ENCODE data around the gene SLC26A1.
A peak's percentile ranks its signal among the peaks of the same experiment; 100 is the strongest.

Gene SLC26A1

GRCh38 chr4:1012034-1012739 lies 19.0 kb upstream of the SLC26A1 start:
- DNase-seq: peak; percentile 39

- no peak for DNase-seq
Observed at GRCh38 chr4:1011666-1012033, 18.4 kb upstream of the SLC26A1 start.

DNA sequence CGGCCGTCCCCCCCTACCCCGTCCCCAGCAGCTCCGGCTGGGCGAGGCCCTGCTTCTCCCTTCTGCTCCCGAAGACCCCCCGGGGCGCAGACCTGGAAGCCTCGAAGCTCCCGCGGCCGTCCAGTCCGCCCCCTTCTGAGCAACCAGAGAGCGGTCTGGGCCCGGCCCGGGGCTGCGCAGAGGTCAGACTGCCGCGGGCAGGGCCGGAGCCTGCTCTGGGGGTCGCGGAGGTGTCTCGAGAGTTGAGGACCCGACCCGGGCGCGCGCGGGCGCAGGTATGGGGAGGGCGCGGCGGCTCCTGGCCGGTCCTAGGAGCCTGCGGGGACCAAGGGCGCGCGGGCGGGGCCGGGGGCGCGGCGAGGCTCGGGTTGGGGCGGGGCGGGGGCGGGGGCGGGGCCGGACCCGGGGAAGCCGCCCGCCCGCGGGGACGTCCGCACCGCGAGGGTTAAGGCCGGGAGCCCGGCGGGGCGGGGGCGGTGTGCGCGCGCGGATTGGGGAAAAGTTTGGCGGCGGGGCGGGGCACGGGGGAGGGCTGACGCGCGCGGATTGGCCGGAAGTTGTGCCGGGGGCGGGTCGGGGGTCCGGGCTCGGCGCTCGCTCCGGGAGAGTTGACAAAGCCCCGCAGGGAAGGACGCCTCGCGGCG lies 17.9 kb upstream of the SLC26A1 start, which contains the start of gene FGFRL1:
FGFRL1 (plus strand) TSS at position 605 of the 644 bp plus-strand sequence. CDS start 860 bp downstream, outside the sequence.
- peak; percentile 88 for DNase-seq

GRCh38 chr4:1010395-1011021 lies 17.3 kb upstream of the SLC26A1 start:
- DNase-seq: peak; percentile 83

DNA sequence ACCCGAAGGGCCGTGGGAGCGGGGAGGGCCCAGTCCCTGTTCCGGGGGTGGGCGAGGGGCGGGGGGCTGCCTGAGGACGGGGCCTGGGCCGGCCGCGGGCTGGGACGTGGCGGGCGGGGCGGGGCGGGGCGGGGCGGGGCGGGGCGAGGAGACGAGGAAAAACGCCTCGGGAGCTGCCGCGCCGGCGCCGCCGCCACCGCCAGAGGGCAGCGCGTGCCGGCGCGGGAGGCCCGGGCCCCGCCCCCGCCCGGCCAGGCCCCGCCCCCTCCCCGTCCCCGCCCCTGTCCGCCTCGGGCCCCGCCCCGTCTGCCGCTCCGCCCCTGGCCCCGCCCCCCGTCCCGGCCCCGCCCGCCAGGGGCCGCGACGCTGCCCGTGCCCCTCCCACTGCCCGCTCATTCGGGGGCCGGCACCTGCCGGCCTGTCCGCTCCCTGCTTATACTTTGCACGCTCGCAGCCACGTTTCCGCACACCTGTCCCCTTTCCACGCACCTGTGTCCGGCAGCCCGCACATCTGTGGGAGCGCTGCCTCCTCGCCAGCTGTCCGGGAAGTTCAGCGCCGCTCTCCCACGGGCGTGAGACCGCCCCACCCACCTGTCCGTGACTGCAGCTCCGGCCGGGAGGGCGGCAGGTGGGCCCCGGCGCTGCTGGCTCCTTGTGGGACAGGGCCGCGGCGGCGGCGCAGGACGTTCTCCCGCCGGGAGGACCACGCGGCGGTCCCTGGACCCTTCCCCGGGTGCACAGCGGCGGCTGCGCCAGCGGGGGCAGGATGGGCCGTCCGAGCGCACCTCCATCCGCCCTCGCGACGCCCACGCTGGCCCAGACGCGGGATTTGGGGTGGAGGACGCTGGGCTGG lies 16.6 kb upstream of the SLC26A1 start:
- DNase-seq: peak; percentile 56

GRCh38 chr4:1008840-1009541 lies 15.8 kb upstream of the SLC26A1 start:
- DNase-seq: peak; percentile 16

DNA sequence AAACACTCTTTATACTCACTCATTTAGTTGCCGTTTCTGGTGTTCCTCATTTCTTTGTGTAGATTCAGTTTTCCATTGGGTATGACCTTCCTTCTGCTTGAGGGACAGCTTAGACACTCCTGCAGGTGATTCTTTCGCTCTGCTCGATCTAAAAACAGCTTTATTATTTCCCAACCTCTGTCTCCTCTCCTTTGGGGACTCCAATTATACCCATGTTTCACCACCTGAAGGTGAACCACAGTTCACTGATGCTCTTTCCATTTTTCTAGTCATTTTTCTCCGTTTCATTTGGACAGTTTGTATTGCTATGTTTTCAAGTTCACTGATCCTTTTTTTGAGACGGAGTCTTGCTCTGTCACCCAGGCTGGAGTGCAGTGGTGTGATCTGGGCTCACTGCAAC lies 13.7 kb upstream of the SLC26A1 start:
- no peak for DNase-seq

DNA sequence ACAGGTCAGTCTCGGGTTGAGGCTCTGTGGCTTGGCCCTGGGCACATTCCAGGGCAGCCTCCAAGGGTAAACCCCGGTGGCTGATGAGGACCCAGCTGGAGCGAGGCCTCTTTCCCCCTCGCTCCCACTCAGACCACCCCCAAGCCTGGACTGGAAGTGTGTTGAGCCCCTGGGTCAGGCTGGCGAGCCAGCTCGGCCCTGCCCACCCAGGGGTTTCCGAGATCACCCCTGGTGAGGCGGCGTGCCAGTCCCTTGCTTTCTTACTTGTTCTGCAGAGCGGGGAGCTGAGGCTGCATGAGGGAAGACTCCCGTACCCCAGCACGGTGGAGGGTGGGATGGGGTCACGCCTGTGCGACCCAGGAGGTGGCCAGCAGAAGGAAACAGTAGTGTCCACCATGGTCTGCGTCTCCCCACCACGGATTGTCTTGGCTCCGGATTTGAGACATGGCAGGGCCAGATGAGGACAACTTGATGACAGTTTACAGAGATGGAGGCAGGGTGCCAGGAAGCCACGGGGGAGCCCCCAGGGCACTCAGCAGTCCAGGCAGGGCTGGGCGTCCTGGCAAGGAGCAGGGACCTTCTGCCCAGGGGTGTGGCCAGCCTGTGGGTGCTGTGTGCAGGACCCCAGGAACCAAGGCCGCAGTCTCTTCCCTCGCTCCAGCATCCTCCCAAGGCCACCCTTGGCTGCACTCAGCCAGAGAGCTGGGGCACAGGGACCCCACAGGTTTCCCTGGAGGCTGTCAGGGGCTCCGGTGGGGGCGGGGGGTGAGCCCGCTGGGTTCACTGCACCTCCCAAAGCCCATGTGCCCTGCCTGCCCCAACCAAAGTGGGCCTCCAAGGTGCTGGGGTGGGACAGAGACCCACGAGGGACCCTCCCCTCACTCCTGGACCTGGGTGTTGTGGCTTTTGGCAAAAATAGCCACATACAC lies 11.6 kb upstream of the SLC26A1 start:
- no peak for DNase-seq

DNA sequence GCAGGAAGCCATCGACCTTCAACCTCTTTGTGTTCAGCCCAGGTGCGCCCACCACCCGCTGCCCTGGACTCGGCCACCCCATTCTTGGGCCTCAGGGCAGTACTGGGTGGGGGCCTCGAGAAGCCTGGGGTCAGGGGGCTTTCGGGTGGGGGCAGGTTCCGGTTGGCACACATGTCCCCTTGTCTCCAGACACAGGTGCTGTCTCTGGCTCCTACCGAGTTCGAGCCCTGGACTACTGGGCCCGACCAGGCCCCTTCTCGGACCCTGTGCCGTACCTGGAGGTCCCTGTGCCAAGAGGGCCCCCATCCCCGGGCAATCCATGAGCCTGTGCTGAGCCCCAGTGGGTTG lies 10.8 kb upstream of the SLC26A1 start:
- no peak for DNase-seq

DNA sequence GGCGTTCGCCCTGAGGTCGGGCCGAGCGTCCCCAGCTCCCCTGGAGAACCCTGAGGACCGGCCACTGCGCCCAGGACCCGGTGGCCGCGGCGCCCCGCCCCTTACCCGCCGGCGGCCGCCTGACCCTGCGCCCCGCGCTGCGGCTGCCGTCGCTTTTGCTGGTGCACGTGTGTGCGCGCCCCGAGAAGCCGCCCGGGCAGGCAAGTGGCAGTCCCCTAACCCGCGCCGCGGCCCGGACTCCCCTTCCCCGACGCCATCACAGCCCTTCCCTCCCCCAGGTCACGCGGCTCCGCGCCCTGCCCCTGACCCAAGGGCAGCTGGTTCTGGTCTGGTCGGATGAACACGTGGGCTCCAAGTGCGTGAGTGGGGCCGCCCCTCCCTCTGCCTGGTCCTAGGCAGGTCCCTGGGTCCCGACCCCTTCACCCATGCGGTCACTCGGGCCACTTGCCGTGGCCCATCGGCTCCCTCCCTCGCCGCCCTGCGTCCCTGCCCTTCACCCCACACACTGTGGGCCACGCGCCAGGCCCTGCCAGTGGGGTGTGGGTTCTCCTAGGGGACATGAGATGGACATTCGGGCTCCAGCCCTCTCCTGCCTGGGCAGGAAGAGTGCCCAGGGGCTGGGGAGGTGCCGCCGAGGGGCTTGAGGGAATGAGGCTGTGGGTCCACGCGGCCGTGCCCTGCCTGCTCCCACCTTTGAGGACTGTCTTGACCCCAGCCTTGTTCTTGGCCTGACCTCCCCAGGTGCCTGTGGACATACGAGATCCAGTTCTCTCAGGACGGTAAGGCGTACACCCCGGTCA lies 10.3 kb upstream of the SLC26A1 start:
- DNase-seq: no peak

- no peak for DNase-seq
Observed at GRCh38 chr4:1002631-1003251, 9.5 kb upstream of the SLC26A1 start.

DNA sequence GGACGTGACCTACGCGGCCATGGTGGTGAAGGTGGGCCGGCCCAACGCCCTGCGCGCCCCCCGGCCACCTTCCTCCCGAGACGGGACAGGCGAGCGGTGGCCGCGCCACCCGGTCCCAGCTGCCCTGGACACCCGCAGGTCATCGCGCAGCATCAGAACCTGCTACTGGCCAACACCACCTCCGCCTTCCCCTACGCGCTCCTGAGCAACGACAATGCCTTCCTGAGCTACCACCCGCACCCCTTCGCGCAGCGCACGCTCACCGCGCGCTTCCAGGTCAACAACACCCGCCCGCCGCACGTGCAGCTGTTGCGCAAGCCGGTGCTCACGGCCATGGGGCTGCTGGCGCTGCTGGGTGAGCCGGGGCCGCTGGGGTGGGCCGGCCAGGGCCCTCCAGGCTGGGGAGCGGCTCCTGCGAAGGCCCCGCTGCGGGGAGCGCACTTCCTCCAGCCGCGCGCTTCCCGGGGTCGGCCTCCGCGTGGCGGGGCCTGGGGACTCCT lies 9.0 kb upstream of the SLC26A1 start:
- DNase-seq: no peak

DNA sequence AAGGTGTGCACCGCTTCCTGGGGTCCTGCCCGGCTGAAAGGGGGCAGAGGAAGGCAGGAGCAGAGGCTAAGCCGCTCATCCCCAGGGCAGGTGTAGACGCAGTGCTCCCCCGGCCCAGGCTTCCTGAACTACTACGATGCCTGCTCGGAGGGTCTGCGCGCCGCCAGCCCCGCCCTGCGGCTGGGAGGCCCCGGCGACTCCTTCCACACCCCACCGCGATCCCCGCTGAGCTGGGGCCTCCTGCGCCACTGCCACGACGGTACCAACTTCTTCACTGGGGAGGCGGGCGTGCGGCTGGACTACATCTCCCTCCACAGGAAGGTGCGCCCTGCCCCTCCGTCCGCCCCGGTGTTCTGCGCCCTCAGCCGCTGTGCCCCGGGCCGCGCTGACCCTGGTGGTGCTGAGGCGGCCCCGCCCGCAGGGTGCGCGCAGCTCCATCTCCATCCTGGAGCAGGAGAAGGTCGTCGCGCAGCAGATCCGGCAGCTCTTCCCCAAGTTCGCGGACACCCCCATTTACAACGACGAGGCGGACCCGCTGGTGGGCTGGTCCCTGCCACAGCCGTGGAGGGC lies 8.4 kb upstream of the SLC26A1 start:
- DNase-seq: no peak

GRCh38 chr4:1000686-1001260 lies 7.6 kb upstream of the SLC26A1 start:
- no peak for DNase-seq

DNA sequence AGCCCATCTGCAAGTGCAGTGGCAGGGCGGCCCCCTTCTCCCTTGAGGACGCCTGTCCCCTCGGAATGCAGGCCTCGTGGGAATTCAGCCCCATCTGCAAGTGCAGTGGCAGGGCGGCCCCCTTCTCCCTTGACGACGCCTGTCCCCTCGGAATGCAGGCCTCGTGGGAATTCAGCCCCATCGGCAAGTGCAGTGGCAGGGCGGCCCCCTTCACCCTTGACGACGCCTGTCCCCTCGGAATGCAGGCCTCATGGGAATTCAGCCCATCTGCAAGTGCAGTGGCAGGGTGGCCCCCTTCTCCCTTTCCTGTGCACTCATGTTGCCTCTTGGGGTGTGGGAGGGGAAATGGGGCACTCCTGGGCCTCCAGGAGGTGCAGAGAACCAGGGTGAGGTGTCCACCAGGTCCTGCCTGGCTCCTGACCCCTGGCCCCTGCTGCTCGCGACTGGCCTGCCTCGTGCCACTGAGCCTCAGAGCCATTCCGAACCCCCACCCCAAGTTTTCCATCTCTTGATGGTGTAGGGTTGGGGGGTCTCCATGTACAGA lies 6.8 kb upstream of the SLC26A1 start:
- DNase-seq: no peak

DNA sequence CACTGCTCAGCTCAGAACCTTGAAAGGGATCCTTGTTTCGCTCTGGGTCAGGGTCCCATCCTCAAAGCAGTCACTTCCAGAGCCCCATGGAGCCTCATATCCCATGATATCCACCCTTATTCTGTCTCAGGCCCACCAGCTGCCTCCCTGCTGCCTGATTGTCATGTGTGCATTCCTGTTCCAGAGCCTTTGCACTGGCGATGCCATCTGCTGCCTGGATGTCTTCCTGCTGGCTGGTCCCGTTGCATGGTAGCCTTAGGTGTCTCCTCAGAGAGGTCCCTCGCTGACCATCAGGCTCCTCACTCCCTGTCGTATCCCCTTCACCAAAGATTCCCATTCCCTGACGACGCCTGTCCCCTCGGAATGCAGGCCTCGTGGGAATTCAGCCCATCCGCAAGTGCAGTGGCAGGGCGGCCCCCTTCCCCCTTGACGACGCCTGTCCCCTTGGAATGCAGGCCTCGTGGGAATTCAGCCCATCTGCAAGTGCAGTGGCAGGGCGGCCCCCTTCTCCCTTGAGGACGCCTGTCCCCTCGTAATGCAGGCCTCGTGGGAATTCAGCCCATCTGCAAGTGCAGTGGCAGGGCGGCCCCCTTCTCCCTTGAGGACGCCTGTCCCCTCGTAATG lies 6.1 kb upstream of the SLC26A1 start:
- DNase-seq: peak; percentile 13

DNA sequence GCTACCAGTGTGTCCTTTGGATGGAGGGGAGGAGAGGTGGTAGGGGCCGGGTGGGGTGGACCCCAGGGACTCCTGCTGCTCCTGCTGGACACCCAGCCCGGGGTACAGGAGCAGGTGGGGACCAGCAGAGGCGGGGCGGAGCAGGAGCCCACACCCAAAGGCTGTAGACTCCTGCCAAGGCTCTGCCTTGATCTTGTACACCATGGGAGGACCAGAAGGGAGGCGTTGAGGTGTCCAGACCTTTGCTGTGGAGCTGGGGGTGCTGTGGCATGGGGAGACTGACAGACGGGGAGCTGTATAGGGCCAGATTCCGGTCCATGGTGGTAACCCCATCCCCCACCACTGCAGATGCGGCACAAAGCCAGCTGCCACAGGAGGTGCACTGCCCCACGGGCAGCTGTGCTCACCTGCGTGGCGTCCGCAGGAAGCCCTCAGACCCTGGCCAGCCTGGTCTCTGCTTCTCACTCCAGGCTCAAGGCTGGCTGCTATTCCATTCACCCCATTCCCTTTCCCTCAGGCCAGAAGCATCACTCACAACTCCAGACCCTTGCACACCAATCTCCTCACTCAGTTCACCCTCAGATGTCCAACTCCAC lies 5.0 kb upstream of the SLC26A1 start:
- DNase-seq: no peak
